ENCODE measurements around the gene CNTNAP5.

The CNTNAP5 gene

DNA sequence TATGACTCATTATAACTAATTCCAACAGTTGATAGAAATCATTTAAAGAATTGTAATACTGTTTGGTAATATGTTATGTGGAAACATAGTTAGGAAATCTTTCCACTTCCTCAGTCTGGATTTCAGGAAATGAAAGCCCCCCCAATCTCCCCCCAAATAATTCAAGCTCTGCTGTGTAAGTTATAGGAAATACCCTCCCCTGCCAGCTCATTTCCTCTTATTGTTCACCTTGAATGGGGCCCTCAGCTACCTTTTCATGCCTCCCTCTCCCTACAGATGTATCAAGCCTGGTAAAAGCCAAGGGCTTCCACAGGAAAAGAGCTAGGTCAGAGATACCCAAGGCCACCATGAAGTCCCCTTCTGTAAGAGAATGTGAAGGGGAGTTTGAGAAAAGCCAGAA lies 155.5 kb downstream of the CNTNAP5 start:
- H3K4me3 ChIP-seq (ENCODE audit: control insufficient read depth, low read depth, low read length): no peak overlapping the region
- no peak for DNase-seq (ENCODE audit: low read depth)
- TF ChIP-seq, protein P1, sequence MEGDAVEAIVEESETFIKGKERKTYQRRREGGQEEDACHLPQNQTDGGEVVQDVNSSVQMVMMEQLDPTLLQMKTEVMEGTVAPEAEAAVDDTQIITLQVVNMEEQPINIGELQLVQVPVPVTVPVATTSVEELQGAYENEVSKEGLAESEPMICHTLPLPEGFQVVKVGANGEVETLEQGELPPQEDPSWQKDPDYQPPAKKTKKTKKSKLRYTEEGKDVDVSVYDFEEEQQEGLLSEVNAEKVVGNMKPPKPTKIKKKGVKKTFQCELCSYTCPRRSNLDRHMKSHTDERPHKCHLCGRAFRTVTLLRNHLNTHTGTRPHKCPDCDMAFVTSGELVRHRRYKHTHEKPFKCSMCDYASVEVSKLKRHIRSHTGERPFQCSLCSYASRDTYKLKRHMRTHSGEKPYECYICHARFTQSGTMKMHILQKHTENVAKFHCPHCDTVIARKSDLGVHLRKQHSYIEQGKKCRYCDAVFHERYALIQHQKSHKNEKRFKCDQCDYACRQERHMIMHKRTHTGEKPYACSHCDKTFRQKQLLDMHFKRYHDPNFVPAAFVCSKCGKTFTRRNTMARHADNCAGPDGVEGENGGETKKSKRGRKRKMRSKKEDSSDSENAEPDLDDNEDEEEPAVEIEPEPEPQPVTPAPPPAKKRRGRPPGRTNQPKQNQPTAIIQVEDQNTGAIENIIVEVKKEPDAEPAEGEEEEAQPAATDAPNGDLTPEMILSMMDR (conservative IDR thresholded peaks at IDR 0.05; ENCODE audit: control insufficient read depth, insufficient read depth, low read depth, low read length): no peak

- TF ChIP-seq, protein P1 (conservative IDR thresholded peaks at IDR 0.05; ENCODE audit: control insufficient read depth, insufficient read depth, low read depth, low read length): no peak
- DNase-seq (ENCODE audit: low read depth): no peak
- no peak overlapping the region for H3K4me3 ChIP-seq (ENCODE audit: control insufficient read depth, low read depth, low read length)
Measured at GRCh38 chr2:124186801-124187200, 161.7 kb downstream of the CNTNAP5 start.

GRCh38 chr2:124187948-124188347 lies 162.9 kb downstream of the CNTNAP5 start:
- H3K4me3 ChIP-seq (ENCODE audit: control insufficient read depth, low read depth, low read length): no peak overlapping the region
- TF ChIP-seq, protein P1 (conservative IDR thresholded peaks at IDR 0.05; ENCODE audit: control insufficient read depth, insufficient read depth, low read depth, low read length): no peak
- DNase-seq (ENCODE audit: low read depth): no peak

- no peak for DNase-seq (ENCODE audit: low read depth)
- TF ChIP-seq, protein P1 (conservative IDR thresholded peaks at IDR 0.05; ENCODE audit: control insufficient read depth, insufficient read depth, low read depth, low read length): no peak
- H3K4me3 ChIP-seq (ENCODE audit: control insufficient read depth, low read depth, low read length): no peak overlapping the region
Measured at GRCh38 chr2:124193706-124194105, 168.6 kb downstream of the CNTNAP5 start.

GRCh38 chr2:124201713-124202112 lies 176.6 kb downstream of the CNTNAP5 start:
- H3K4me3 ChIP-seq (ENCODE audit: control insufficient read depth, low read depth, low read length): no peak overlapping the region
- DNase-seq (ENCODE audit: low read depth): no peak
- TF ChIP-seq, protein P1 (conservative IDR thresholded peaks at IDR 0.05; ENCODE audit: control insufficient read depth, insufficient read depth, low read depth, low read length): no peak

GRCh38 chr2:124209441-124209840 lies 184.4 kb downstream of the CNTNAP5 start:
- H3K4me3 ChIP-seq (ENCODE audit: control insufficient read depth, low read depth, low read length): no peak overlapping the region
- TF ChIP-seq, protein P1 (conservative IDR thresholded peaks at IDR 0.05; ENCODE audit: control insufficient read depth, insufficient read depth, low read depth, low read length): no peak
- DNase-seq (ENCODE audit: low read depth): no peak

DNA sequence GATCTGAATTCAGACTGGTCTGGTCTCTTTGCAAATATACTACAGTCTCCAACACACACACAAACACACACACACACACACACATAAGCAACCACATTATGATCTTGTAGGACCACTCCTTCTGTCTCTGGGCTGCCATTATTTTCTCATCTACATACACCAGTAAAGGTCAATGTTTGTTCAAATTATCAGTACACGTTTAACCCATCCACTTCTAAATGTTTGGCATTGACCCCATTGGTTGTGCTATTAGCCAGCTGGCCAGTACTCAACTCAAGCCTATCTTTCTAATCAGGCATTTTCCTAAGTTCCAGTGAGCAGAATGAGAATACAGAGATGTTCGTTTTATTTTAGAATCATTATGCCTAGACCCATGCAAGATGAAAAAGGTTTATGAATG lies 186.4 kb downstream of the CNTNAP5 start:
- DNase-seq (ENCODE audit: low read depth): no peak
- no peak overlapping the region for H3K4me3 ChIP-seq (ENCODE audit: control insufficient read depth, low read depth, low read length)
- TF ChIP-seq, protein P1 (conservative IDR thresholded peaks at IDR 0.05; ENCODE audit: control insufficient read depth, insufficient read depth, low read depth, low read length): no peak
